MV-4-11 (cell line): ENCODE measurements around the gene FMNL2.

Experiments used
- DNase-seq: peaks from one replicate; lab custom pipeline; 2025; lab: John Stamatoyannopoulos, UW

The FMNL2 gene

DNA sequence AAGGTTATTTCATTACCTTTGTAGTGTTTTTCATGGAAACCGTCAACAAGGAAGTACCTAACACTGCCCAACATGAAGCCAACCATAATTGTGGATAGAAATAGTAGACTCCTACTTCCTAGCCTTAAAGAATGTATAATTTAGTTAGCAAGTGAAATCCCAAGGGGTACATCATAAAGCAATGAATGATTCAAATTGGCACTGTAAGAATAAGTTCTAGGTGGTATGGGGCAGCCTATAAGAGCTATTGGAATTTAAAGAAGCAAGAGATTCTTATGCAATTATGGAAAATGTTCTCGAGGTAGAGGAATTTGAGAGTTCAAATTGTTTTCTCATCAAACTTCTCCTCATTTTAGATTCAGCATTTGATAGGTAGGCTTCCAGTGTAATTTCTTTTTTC, 157.9 kb downstream of the FMNL2 start:
- DNase-seq = no peak

DNA sequence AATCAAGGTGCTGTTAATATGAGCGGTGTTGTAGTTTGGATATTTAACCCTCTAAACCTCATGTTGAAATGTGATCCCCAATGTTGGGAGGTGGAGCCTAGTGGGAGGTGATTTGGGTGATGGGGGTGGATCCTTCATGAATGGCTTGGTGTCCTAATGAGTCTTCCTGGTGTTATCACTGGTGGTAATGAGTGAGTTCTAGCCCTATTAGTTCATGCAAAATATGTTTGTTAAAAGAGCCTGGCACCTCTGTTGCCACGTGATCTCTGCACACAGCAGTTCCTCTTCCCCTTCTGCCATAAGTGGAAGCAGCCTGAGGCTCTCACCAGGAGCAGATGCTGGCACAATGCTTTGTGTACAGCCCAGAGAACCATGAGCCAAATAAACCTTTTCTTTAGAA, 158.4 kb downstream of the FMNL2 start:
- peak; percentile 37 for DNase-seq

DNA sequence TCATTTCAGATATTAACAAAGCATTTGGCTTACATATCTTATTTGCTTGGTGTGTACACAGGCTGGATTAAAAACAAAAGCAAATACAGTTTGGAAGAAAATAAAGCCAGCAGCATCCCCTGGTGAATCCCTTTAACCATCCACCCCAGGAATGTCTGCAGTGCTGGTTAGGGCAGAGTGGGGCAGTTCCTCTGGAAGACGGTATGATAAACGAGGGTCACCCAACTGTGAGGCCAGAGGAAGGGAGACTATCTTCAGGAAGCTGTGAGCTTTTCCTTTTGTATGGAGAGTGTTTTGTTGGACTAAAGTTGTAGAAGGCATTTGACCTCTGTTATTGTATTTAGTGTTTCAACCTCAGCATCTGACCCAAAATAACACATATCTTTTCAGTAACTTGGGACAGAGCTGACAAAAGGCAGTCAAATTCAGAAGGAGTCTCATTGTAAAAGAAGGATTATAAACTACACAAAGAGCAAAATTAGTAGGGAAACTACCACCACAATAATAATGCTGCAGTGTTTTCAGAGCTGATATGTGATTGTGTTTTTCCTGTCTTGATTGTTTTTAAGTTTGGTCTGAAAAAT, 159.1 kb downstream of the FMNL2 start:
- DNase-seq = no peak

- DNase-seq = no peak
Measured at GRCh38 chr2:152496371-152496770, 161.4 kb downstream of the FMNL2 start.

DNA sequence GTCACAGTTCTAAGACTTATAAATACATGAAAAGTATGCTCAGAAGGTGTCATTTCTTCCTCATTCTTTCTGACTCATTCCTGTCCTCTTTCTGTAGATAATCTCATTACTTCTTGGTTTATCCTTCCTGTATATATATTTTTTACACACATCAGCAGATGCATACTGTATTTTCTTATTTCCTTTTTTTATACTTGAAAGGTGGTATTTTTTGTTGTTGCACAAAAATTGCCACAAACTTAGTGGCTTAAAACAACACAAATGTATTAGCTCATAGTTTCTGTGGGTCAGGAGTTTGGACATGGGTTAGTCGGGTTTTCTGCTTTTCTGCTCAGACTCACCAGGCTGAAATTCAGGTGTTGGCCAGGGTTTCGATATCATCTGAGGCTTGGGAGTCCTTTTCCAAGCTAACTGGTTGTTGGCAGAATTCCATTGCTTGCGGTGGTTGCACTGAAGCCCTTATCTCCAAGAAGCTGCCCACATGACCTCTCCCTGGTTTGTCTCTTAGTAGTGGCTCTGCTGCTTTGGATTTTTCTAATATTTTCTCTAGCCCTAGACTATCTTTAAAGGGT, 162.6 kb downstream of the FMNL2 start:
- peak; percentile 22 for DNase-seq

- no peak for DNase-seq
Measured at GRCh38 chr2:152499331-152499816, 164.4 kb downstream of the FMNL2 start.

DNA sequence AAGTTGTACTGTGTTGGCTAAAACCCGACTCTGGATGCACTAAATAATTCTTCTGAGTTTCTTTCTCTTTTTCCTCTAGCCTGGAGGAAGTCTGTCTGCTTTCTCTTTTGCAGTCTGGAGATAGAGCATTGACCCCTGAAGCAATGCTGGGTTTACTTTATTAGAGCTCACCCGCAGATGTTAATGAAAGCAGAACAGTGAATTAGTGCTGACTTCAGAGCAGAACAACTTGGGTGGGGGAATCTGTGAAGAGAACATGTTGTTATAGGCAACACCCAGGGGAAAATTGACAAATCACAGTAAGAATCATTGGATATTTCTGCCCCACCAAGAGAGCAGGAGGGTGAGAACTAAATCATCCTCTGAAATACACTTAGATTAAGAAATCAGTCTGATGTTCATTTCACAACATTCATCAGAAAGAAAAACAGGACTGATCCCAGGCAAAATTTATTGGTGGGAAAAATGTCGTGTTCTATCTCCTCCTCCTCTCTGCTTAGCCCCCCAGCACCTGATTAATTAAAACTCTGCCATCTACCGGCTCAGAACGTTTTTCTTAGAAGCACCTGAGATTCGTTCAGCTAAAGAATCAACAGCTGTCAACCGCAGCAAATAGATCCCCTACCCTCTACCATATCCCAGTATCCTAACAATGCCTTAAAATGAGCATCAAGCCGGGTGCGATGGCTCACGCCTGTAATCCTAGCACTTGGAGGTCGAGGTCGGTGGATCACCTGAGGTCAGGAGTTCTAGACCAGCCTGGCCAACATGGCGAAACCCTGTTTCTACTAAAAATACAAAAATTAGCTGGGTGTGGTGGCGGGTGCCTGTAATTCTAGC, 165.1 kb downstream of the FMNL2 start:
- DNase-seq = peak; percentile 8

DNA sequence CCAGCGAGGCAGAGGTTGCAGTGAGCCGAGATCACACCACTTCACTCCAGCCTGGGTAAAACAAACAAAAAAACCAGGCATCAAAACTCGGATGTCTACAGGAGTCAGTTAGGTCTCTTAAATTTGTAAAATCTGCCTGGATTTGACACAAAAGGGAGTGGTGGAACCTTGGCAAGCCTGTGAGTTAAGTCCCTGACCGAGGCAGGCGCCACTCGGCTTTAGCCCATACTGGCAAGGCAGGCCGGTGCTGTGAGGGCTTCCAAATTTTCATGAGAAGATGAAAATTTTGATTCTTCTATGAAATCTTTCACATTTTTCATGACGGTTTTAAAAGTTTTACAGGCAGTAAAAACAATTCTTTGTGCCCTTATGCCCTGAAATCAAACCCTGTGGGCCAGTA, 165.8 kb downstream of the FMNL2 start:
- no peak for DNase-seq

- no peak for DNase-seq
Measured at GRCh38 chr2:152501666-152502065, 166.7 kb downstream of the FMNL2 start.

DNA sequence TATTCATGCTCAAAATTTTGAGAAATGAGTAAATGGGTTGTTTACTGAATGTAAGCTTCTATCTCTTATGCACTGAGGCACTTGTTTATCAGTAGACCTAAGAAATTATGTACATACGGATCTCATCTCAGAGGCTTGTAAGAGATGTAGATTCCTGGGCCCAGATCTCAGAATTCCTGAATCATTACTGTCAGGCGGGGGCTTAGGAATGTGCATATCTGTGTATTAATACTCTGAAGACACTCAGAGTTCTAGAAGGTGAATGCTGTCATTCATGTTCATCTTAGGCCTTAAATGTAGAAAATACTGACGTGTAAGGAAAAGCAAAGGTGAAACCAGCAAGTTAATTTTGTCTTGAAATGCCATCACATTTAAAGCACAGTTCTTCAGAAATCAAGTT, 169.6 kb downstream of the FMNL2 start:
- DNase-seq = no peak

DNA sequence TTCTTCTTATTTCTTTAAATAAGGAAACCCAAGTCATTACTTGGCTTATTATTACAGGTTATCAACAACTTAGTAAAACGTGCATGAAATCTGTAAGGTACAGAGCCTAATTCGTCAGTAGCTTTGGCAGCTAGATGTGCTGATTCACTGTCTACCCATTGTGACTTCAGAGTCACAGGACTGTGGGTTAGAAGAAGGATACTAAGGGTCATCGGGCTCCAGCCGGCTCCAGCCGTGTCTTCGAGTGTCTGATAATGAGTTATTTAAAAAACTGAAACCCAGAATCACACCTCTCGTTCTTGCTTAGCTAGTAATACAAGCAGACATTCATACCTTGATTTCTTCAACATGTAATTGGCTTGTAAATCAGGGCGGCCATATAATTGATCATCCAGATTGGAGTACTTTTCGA, 170.5 kb downstream of the FMNL2 start:
- DNase-seq = no peak

DNA sequence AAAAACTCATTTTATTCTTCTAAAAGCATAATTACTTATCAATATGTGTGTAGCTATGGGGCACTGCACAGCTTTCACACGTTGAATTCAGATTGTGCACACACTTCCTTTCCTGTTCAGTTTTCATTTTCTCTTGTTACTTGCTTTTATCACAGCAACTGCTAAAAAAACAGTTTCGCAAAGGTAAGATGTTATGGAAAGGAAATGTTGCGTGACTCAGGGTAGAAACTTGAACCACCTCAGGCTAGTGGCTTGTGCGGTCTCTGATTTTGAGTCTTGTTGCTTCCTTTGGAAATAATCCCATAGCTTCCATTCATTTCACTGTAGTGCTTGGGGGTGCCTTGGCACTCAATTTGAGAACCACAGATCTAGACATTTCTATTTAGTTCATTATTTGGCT, 171.9 kb downstream of the FMNL2 start:
- no peak for DNase-seq

- no peak for DNase-seq
Measured at GRCh38 chr2:152507907-152508306, 172.9 kb downstream of the FMNL2 start.

- no peak for DNase-seq
Measured at GRCh38 chr2:152508446-152508845, 173.5 kb downstream of the FMNL2 start.

DNA sequence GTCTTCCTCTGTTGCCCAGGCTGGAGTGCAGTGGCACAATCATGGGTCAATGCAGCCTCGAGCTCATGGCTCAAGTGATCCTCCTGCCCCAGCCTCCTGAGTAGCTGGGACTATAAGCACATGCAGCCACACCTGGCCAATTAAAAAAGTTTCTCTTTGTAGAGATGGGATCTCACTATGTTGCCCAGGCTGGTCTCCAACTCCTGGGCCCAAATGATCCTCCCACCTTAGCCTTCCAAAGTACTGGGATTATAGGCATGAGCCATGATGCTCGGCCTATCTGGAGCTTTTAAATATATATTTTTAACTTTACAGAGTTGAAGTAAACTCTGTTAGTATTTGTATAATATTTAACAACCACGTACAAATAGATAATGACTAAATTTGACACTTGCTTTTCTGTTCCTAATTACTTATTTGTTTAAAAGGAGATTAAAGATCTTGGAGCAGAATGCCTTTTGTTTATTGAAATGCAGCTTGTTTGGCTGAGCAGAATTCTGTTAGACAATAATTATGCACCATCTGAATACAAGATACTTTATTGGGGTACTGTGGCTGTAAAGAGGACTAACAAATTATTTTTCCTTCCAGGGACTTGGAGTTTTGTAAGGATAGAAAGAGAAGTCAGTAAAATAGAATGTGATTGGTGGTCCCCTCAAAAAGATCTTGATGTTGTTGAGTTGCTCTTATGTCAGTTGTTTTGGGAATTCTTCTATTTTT, 175.0 kb downstream of the FMNL2 start:
- no peak for DNase-seq

- DNase-seq = no peak
Measured at GRCh38 chr2:152510621-152511020, 175.6 kb downstream of the FMNL2 start.

DNA sequence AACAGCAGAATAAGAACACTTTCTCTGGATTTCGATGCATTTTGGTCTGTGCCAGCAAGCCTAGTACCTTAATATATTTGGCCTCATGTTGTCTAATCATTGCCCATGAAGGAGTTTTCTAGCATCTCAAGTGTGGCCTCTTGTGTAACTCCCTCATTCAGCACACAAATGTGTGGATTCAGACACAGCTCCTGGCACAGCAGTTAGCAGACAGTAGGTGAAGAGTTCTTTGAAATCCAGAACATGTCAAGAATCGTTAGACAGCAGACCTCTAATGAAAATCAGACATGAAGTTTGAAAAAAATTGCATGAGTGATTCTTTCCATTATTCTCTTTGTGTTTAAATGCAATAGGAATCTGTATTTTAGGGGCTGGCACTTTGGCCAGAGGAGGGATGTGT, 177.0 kb downstream of the FMNL2 start:
- no peak for DNase-seq

DNA sequence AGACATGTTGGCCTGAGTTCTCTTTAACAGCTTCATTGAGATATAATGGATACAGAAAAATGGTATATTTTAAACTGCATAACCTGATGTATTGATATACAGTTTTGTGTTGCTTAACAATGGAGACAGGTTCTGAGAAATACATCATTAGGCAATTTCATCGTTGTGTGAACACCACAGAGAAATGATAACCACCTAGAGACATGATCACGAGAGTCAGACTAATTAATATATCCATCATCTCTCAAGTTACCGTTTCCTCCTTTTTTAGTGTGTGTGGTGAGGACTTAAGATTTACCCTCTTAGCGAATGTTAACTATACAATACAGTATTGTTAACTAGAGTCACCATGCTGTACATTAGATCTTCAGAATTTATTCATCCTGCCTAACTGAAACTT, 178.1 kb downstream of the FMNL2 start:
- DNase-seq = no peak

DNA sequence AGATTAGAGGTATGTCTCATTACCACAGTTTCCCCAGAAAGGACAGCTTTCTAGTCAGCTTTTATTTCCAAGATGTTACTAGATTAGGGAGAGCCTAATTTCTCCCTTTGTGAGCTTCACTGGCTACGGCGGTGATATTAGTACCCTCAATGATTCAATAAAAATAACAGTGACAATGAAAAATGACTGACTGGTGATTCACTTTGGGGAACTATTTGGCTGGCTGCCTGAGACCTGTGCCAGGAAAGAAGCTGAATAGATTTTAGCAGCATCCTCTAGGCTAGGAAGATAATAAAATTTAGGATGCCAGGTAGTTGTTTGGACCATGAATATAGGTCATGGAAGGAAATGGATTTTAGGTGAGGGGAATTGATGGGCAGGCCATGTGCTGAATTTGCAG, 178.7 kb downstream of the FMNL2 start:
- DNase-seq = no peak

- no peak for DNase-seq
Measured at GRCh38 chr2:152518034-152518433, 183.1 kb downstream of the FMNL2 start.

GRCh38 chr2:152518641-152519580, 183.9 kb downstream of the FMNL2 start:
- no peak for DNase-seq

- no peak for DNase-seq
Measured at GRCh38 chr2:152519581-152519952, 184.6 kb downstream of the FMNL2 start.
